ENCODE data around the gene FAM78B.

FAM78B gene

GRCh38 chr1:166069390-166069789 lies 97.4 kb downstream of the FAM78B start:
- no peaks in the 10 kb centered on the region for H3K27me3 ChIP-seq
- H3K9me3 ChIP-seq = no peaks in the 10 kb centered on the region
- H3K36me3 ChIP-seq = no peaks in the 10 kb centered on the region
- no peak for DNase-seq
- H3K4me1 ChIP-seq = 0 out of 2 replicates have a peak, but pooled peaks cover 2% of the 10 kb centered on the region
- TF ChIP-seq CTCF (IDR thresholded peaks at IDR 0.05; ENCODE audit: low read depth, low read length) = no peak
- no peak overlapping the region for H3K4me3 ChIP-seq (ENCODE audit: low read depth, low read length)

DNA sequence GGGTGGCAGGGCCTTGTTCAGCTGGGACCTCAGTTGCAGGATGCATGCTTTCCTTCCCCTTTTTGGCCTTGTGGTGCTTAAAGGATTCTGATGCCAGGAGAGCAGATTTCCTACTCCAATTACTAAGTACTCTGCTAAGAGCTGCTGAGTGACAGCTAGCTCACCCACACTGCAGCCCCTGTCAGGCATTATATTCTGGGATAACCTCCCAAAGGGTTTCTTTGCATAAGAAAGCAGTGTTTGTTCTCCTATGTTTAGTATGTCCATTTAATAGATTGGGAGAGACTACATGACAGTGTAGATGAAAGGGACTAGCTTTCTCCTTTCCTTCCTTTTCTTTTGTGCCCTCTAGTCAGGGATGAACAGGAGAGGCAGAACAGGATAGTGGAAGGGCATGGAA lies 100.7 kb downstream of the FAM78B start:
- H3K27me3 ChIP-seq = no peaks in the 10 kb centered on the region
- no peaks in the 10 kb centered on the region for H3K9me3 ChIP-seq
- TF ChIP-seq CTCF (IDR thresholded peaks at IDR 0.05; ENCODE audit: low read depth, low read length) = no peak
- DNase-seq = no peak
- no peak overlapping the region for H3K4me3 ChIP-seq (ENCODE audit: low read depth, low read length)
- peaks cover 8% of the 10 kb centered on the region; the same call in 1 of the 2 replicates for H3K4me1 ChIP-seq
- H3K36me3 ChIP-seq = no peaks in the 10 kb centered on the region

DNA sequence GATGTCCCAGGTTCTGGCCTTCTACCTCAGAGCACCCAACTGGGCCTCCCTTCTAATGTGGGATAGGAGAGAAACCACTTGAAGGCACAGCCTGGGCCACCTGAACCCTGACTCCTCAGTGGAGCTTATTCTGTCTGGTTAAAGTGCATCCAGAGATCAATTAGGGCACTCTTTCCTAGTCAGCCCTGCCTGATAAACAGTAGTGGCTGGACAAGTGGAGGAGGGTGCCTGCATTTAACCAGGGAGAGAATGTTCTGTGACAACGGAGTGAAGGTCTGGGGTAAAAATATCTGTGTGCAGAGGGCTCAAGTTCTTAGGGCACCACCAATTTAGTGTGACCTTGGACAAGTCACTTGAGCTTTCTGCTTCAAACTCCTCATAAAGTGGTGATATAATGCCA lies 101.8 kb downstream of the FAM78B start:
- no peak for TF ChIP-seq CTCF (IDR thresholded peaks at IDR 0.05; ENCODE audit: low read depth, low read length)
- H3K9me3 ChIP-seq = no peaks in the 10 kb centered on the region
- DNase-seq = no peak
- H3K4me3 ChIP-seq (ENCODE audit: low read depth, low read length) = no peak overlapping the region
- H3K27me3 ChIP-seq = no peaks in the 10 kb centered on the region
- no peaks in the 10 kb centered on the region for H3K36me3 ChIP-seq
- H3K4me1 ChIP-seq = peaks cover 8% of the 10 kb centered on the region; the same call in 1 of the 2 replicates

DNA sequence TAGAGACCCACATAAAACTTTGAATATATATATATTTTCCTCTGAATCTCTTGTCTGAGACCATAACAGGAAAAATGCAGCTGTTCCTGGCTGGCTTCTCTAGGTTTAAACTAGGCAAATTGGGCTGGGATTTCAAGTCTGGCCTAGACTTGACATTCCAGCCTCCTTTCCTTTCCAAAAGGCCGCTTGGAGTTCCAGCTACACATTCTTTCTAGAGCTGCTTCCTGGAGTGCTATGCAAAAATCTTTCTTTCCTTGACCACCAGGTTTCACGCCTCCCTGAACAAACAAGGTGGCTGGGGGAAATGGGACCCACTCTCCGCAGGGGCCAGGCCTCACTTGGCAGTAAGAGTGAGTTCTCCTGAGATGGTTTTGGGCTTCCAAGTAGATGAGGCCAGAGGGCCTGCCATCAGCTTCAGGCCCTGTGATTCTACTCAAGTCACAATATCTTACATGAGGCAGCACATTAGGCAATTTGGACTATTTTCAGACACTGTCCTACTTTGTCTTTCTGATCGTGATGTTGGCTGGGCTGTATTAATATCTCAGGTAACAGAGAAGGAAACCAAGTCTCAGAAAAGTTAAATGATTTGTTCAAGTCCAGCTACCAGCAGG lies 102.4 kb downstream of the FAM78B start:
- TF ChIP-seq CTCF (IDR thresholded peaks at IDR 0.05; ENCODE audit: low read depth, low read length) = no peak
- Histone ChIP-seq H3K9me3 (no peaks in the 10 kb centered on the region), H3K36me3 (no peaks in the 10 kb centered on the region), H3K4me1 (peaks cover 8% of the 10 kb centered on the region; the same call in 1 of the 2 replicates), H3K27me3 (no peaks in the 10 kb centered on the region), H3K4me3 (ENCODE audit: low read depth, low read length) (no peak overlapping the region)
- no peak for DNase-seq

- Histone ChIP-seq H3K4me3 (ENCODE audit: low read depth, low read length) (no peak overlapping the region), H3K27me3 (no peaks in the 10 kb centered on the region), H3K36me3 (no peaks in the 10 kb centered on the region), H3K9me3 (no peaks in the 10 kb centered on the region), H3K4me1 (peaks cover 8% of the 10 kb centered on the region; the same call in 1 of the 2 replicates)
- no peak for DNase-seq
- TF ChIP-seq CTCF (IDR thresholded peaks at IDR 0.05; ENCODE audit: low read depth, low read length) = no peak
Measured at GRCh38 chr1:166063701-166064100, 103.1 kb downstream of the FAM78B start.

- no peak for DNase-seq
- H3K4me1 ChIP-seq = peaks cover 9% of the 10 kb centered on the region
- no peaks in the 10 kb centered on the region for H3K9me3 ChIP-seq
- no peak overlapping the region for H3K4me3 ChIP-seq (ENCODE audit: low read depth, low read length)
- TF ChIP-seq CTCF (IDR thresholded peaks at IDR 0.05; ENCODE audit: low read depth, low read length) = no peak
- H3K36me3 ChIP-seq = no peaks in the 10 kb centered on the region
- no peaks in the 10 kb centered on the region for H3K27me3 ChIP-seq
Measured at GRCh38 chr1:166062421-166063070, 104.3 kb downstream of the FAM78B start.

Measured in BE2C (cell line).